A549 (cell line): ENCODE measurements around the gene DLGAP1. TPM values are rescaled to one million over a fixed set of nuclear protein-coding genes. Genes with fewer than 3 reads are reported as not detected.

Experiments used
- ATAC-seq, 2 experiments: fragments of 200-7000 bp in 1 of 2; fragments of >200 bp in 1 of 2; cut with Nextera tagmentation in 1 of 2; cut with Tn5 transposase in 1 of 2; 3 replicates each; pipeline versions ENCODE4 v1.8.0 to v1.9.1; 2018 to 2020; ENCODE audit warnings: mild to moderate bottlenecking in 1 of 2, moderate library complexity in 1 of 2
- CTCF ChIA-PET: fragments of 300-600 bp; sonication (Branson Sonifier 250); formaldehyde crosslinking; extraction: SDS; loops from one replicate; lab custom pipeline; 2021; ENCODE audit warnings: antibody characterized with exemption, inconsistent platforms; lab: Yijun Ruan, JAX
- POLR2A ChIA-PET: fragments of 350-600 bp; formaldehyde crosslinking; extraction: SDS; loops from one replicate; lab custom pipeline; 2021; ENCODE audit warnings: antibody characterized with exemption, inconsistent platforms; lab: Yijun Ruan, JAX
- DNase-seq, 2 experiments: peaks; one replicate each; pipeline versions ENCODE4 v3.0.0 to v3.0.0-alpha.2; 2011 to 2016; ENCODE audit warnings: low read depth in 1 of 2, low spot score in 1 of 2
- FAIRE-seq: peaks from 2 replicates; lab custom pipeline; 2011; peaks lifted over from hg19 to GRCh38; lab: Jason Lieb, UNC
- H3K27ac ChIP-seq, 2 experiments: fragments of >200 bp; sonication (Bioruptor Twin); formaldehyde crosslinking; 3 replicates each; pipeline ENCODE4 v1.5.1; 2016 to 2017
- H3K4me1 ChIP-seq: fragments of >200 bp; sonication (Bioruptor Twin); formaldehyde crosslinking; 3 replicates; pipeline ENCODE4 v1.6.1; 2016
- H3K4me2 ChIP-seq: fragments of >200 bp; sonication (Bioruptor Twin); formaldehyde crosslinking; 3 replicates; pipeline ENCODE4 v1.6.1; 2016
- H3K4me3 ChIP-seq: fragments of >200 bp; sonication (Bioruptor Twin); formaldehyde crosslinking; 3 replicates; pipeline ENCODE4 v1.5.1; 2016
- H3K9me3 ChIP-seq: fragments of >200 bp; sonication (Bioruptor Twin); formaldehyde crosslinking; 3 replicates; pipeline ENCODE4 v1.6.1; 2016
- BHLHE40 ChIP-seq: IDR thresholded peaks from 2 replicates; pipeline ENCODE4 v1.6.1; 2012; ENCODE audit warnings: low read depth, low read length, inconsistent platforms
- CHD2 ChIP-seq: fragments of 150-350 bp; IDR thresholded peaks from 2 replicates; pipeline ENCODE4 v1.6.1; 2014; ENCODE audit warnings: low read length; ENCODE audit not compliant: partially characterized antibody
- EHF ChIP-seq: fragments of 250-450 bp; sonication (Bioruptor Pico); IDR thresholded peaks from 2 replicates; pipeline ENCODE4 v1.5.0; 2020; ENCODE audit warnings: mild to moderate bottlenecking
- EP300 ChIP-seq, 2 experiments: fragments of >200 bp; sonication (Bioruptor Twin); formaldehyde crosslinking; IDR thresholded peaks; 2 replicates in 1 of 2; 3 replicates in 1 of 2; pipeline ENCODE4 v1.6.1; 2016 to 2017
- FOSB ChIP-seq: fragments of 250-450 bp; sonication (Bioruptor Pico); IDR thresholded peaks from 2 replicates; pipeline ENCODE4 v1.5.0; 2020; ENCODE audit warnings: mild to moderate bottlenecking, moderate library complexity
- FOSL2 ChIP-seq, 2 experiments: fragments of 450-650 bp in 1 of 2; fragments of >200 bp in 1 of 2; sonication (Bioruptor Twin) in 1 of 2; formaldehyde crosslinking; IDR thresholded peaks; 2 replicates each; pipeline versions ENCODE4 v1.5.0 to v1.6.1; 2016 to 2020; ENCODE audit warnings: mild to moderate bottlenecking in 1 of 2, moderate library complexity in 1 of 2
- HDAC2 ChIP-seq: fragments of 200-600 bp; sonication (generic); IDR thresholded peaks from 2 replicates; pipeline ENCODE4 v1.6.1; 2016
- HOXB13 ChIP-seq: fragments of 250-450 bp; sonication (Bioruptor Pico); IDR thresholded peaks from 2 replicates; pipeline ENCODE4 v1.5.0; 2020; ENCODE audit warnings: low read depth, mild to moderate bottlenecking, moderate library complexity
- HOXB5 ChIP-seq: fragments of 250-450 bp; sonication (Bioruptor Pico); IDR thresholded peaks from 2 replicates; pipeline ENCODE4 v1.5.0; 2020; ENCODE audit warnings: mild to moderate bottlenecking, moderate library complexity
- NFE2L2 ChIP-seq: fragments of 150-350 bp; conservative IDR thresholded peaks from 2 replicates; pipeline ENCODE4 v1.6.1; 2014; ENCODE audit warnings: low read length
- RNF2 ChIP-seq: fragments of 200-600 bp; sonication (generic); IDR thresholded peaks from 2 replicates; pipeline ENCODE4 v1.6.1; 2016; ENCODE audit warnings: low read depth, mild to moderate bottlenecking, antibody characterized with exemption, moderate library complexity, borderline replicate concordance
- SMC3 ChIP-seq: fragments of >200 bp; sonication (Bioruptor Twin); formaldehyde crosslinking; IDR thresholded peaks from 3 replicates; pipeline ENCODE4 v1.6.1; 2018; ENCODE audit warnings: inconsistent platforms
- SREBF2 ChIP-seq: fragments of 450-650 bp; IDR thresholded peaks from 2 replicates; pipeline ENCODE4 v1.6.1; 2014; ENCODE audit warnings: mild to moderate bottlenecking, moderate library complexity
- ZC3H11A ChIP-seq: fragments of 450-650 bp; IDR thresholded peaks from 2 replicates; pipeline ENCODE4 v1.6.1; 2014; ENCODE audit warnings: antibody characterized with exemption, mild to moderate bottlenecking
- ZSCAN20 ChIP-seq: fragments of 250-450 bp; sonication (Bioruptor Pico); IDR thresholded peaks from 2 replicates; pipeline ENCODE4 v1.8.0; 2022; ENCODE audit warnings: mild to moderate bottlenecking, moderate library complexity
- WGBS: methylation state at CpG from one replicate; pipeline ENCODE4 v1.1.6; 2017; ENCODE audit errors: missing lambda C conversion rate; 5-methylcytosine and 5-hydroxymethylcytosine counted together
- polyA plus RNA-seq, 4 experiments: library from polyadenylated mRNA; depleted of rRNA in 3 of 4; stranded (reverse); fragments of >200 nt; fragmentation: RNase III in 1 of 4; extraction: RNeasy Plus Mini Kit Qiagen cat#74134 plus additional on column Dnase treatment in 1 of 4; gene quantifications; 2 replicates in 3 of 4; 3 replicates in 1 of 4; pipeline ENCODE4 v1.2.3, GENCODE V29; 2011 to 2017
- TF ChIP-seq, protein P1 (sequence below): fragments of 150-350 bp; IDR thresholded peaks from 2 replicates; pipeline ENCODE4 v1.6.1; 2014; ENCODE audit warnings: low read depth, mild to moderate bottlenecking, low read length
- TF ChIP-seq, protein P2 (sequence below): fragments of >200 bp; sonication (Bioruptor Twin); formaldehyde crosslinking; IDR thresholded peaks from 3 replicates; pipeline ENCODE4 v1.5.1; 2016
- TF ChIP-seq, protein P3 (sequence below): fragments of 250-450 bp; sonication (Bioruptor Pico); IDR thresholded peaks from 2 replicates; pipeline ENCODE4 v1.5.0; 2020; ENCODE audit warnings: low read depth, mild to moderate bottlenecking, moderate library complexity
- TF ChIP-seq, protein P4 (sequence below): fragments of 250-450 bp; sonication (Bioruptor Pico); IDR thresholded peaks from 2 replicates; pipeline ENCODE4 v1.5.0; 2021; ENCODE audit warnings: mild to moderate bottlenecking, moderate library complexity, borderline replicate concordance

The DLGAP1 gene
- polyA plus RNA-seq, 2 of the 4 experiments (the other 2 are of a cell fraction) = 0.04 to 0.12 TPM

DNA sequence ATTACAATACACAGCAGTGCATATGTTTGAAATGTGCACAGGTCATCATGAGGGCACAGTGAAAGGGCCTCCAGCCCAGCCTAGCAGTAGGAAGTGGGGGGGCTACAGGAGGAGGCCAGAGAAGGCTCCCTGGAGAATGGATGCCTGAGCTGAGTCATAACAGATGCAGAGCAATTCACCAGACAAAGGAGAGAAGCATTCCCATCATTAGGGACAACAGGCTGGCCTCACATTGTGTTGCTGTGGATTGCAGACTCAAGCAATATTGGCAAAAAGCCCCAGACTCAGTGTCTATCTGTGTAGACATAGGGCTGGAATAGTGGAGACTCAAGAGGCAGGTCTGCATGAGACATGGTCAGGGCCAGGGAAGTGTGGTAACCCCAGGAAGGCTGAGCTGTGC, 329.9 kb downstream of the DLGAP1 start:
- DNase-seq (no peak), ATAC-seq (no peak), FAIRE-seq (no peak)
- Histone ChIP-seq H3K4me3 (no peak overlapping the region), H3K4me1 (no peaks in the 10 kb centered on the region), H3K27ac (no peak overlapping the region), H3K4me2 (no peak overlapping the region), H3K9me3 (no peaks in the 10 kb centered on the region)
- ChIA-PET POLR2A (no interaction called here), CTCF (no interaction called here)
- TF ChIP-seq ZSCAN20 (CRISPR knock-in tag) = no peak
- TF ChIP-seq NFE2L2 = no peak
- TF ChIP-seq, protein P1, sequence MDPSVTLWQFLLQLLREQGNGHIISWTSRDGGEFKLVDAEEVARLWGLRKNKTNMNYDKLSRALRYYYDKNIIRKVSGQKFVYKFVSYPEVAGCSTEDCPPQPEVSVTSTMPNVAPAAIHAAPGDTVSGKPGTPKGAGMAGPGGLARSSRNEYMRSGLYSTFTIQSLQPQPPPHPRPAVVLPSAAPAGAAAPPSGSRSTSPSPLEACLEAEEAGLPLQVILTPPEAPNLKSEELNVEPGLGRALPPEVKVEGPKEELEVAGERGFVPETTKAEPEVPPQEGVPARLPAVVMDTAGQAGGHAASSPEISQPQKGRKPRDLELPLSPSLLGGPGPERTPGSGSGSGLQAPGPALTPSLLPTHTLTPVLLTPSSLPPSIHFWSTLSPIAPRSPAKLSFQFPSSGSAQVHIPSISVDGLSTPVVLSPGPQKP = no peak

DNA sequence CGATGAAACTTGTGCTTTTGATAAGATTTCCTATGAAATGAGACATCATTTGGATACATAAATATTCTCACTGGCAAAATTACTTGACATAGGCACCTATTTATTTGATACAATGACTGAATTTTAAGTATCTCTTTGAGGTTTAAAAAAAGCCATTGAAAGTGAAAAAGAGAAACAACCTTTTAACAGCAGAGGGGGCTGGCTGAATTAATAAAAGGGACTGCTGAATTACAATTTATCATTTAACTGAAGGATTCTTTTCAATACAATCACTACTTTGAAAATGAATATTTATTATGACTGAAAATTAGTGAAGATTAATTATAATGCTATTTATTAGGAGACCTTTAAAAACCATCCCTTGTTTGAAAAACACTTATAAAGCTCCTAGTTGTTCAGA, 335.3 kb downstream of the DLGAP1 start:
- DNase-seq = no peak
- Histone ChIP-seq H3K9me3 (no peaks in the 10 kb centered on the region), H3K27ac (no peak overlapping the region), H3K4me3 (no peak overlapping the region), H3K4me2 (no peak overlapping the region), H3K4me1 (no peaks in the 10 kb centered on the region)
- 6% methylated on average over 1 of the region's 1 CpG for WGBS
- no peak for FAIRE-seq
- TF ChIP-seq FOSL2 (IDR thresholded peaks at IDR 0.05) (no peak), FOSL2 (CRISPR knock-in tag; IDR thresholded peaks at IDR 0.05) (no peak), HOXB13 (CRISPR knock-in tag) (no peak), SMC3 (no peak), HOXB5 (CRISPR knock-in tag) (no peak), HDAC2 (no peak), EHF (CRISPR knock-in tag) (no peak)
- TF ChIP-seq, protein P2, sequence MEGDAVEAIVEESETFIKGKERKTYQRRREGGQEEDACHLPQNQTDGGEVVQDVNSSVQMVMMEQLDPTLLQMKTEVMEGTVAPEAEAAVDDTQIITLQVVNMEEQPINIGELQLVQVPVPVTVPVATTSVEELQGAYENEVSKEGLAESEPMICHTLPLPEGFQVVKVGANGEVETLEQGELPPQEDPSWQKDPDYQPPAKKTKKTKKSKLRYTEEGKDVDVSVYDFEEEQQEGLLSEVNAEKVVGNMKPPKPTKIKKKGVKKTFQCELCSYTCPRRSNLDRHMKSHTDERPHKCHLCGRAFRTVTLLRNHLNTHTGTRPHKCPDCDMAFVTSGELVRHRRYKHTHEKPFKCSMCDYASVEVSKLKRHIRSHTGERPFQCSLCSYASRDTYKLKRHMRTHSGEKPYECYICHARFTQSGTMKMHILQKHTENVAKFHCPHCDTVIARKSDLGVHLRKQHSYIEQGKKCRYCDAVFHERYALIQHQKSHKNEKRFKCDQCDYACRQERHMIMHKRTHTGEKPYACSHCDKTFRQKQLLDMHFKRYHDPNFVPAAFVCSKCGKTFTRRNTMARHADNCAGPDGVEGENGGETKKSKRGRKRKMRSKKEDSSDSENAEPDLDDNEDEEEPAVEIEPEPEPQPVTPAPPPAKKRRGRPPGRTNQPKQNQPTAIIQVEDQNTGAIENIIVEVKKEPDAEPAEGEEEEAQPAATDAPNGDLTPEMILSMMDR = no peak
- TF ChIP-seq, protein P3, sequence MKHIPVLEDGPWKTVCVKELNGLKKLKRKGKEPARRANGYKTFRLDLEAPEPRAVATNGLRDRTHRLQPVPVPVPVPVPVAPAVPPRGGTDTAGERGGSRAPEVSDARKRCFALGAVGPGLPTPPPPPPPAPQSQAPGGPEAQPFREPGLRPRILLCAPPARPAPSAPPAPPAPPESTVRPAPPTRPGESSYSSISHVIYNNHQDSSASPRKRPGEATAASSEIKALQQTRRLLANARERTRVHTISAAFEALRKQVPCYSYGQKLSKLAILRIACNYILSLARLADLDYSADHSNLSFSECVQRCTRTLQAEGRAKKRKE (CRISPR knock-in tag) = no peak
- no peak for ATAC-seq
- CTCF ChIA-PET = interaction anchor here (0.7 to 5.0 kb wide), 2 partner anchors 12 to 16 kb away, joined by 3 to 32 read pairs; no protein-coding TSS in a partner anchor
- POLR2A ChIA-PET = no interaction called here

DNA sequence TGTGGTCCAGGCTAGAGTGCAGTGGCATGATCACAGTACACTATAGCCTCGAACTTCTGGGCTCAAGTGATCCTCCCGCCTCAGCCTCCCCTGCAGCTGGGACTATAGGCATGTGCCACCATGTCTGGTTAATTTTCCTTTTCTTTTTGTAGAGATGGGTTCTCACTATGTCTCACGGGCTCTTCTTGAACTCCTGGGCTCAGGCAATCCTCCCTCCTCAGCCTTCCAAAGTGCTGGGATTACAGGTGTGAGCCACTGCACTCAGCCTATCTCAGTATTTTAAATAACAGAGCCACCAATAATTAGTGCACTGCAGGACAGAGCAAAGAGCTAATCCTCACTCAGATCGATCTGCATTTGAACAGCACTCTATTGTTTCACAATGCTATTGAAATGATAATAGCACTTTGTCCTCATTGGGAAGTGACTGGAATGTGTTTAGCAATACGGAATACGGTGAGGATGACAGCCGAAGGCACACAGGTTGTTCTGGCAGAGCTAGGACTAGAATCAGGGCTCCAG, 335.9 kb downstream of the DLGAP1 start:
- FAIRE-seq = no peak
- H3K4me3 ChIP-seq = no peak overlapping the region
- CTCF ChIA-PET = interaction anchor here (0.7 to 5.0 kb wide), 2 partner anchors 12 to 17 kb away, joined by 3 to 32 read pairs; no protein-coding TSS in a partner anchor
- 0 out of 3 replicates have a peak, but pooled peaks cover 2% of the 10 kb centered on the region for H3K9me3 ChIP-seq
- no peaks in the 10 kb centered on the region for H3K4me1 ChIP-seq
- H3K27ac ChIP-seq = no peak overlapping the region
- no peak for ATAC-seq
- POLR2A ChIA-PET = no interaction called here
- no peak for DNase-seq
- WGBS = 27% methylated on average over 7 of the region's 7 CpGs
- no peak overlapping the region for H3K4me2 ChIP-seq
- TF ChIP-seq SREBF2 (no peak), RNF2 (no peak), CHD2 (no peak), FOSB (CRISPR knock-in tag) (no peak), EP300 (IDR thresholded peaks at IDR 0.05) (no peak), BHLHE40 (no peak), ZC3H11A (no peak)
- TF ChIP-seq, protein P1 = no peak
- TF ChIP-seq, protein P4, sequence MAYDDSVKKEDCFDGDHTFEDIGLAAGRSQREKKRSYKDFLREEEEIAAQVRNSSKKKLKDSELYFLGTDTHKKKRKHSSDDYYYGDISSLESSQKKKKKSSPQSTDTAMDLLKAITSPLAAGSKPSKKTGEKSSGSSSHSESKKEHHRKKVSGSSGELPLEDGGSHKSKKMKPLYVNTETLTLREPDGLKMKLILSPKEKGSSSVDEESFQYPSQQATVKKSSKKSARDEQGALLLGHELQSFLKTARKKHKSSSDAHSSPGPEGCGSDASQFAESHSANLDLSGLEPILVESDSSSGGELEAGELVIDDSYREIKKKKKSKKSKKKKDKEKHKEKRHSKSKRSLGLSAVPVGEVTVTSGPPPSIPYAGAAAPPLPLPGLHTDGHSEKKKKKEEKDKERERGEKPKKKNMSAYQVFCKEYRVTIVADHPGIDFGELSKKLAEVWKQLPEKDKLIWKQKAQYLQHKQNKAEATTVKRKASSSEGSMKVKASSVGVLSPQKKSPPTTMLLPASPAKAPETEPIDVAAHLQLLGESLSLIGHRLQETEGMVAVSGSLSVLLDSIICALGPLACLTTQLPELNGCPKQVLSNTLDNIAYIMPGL = no peak
